LNCAP (cell line): ENCODE measurements around the gene PPP1R15B.

ENCODE experiments used
- CTCF ChIP-seq: fragments of 450-650 bp; IDR thresholded peaks from 2 replicates; pipeline ENCODE4 v1.5.1; 2017; ENCODE audit warnings: mild to moderate bottlenecking

Gene PPP1R15B

GRCh38 chr1:204370176-204370575 is 41.4 kb downstream of the PPP1R15B start:
- no peak for TF ChIP-seq CTCF

GRCh38 chr1:204368996-204369726 is 42.5 kb downstream of the PPP1R15B start:
- TF ChIP-seq CTCF = no peak

- TF ChIP-seq CTCF = no peak
Observed at GRCh38 chr1:204367956-204368355, 43.7 kb downstream of the PPP1R15B start.

- TF ChIP-seq CTCF = no peak
Observed at GRCh38 chr1:204367193-204367858, 44.3 kb downstream of the PPP1R15B start.

- peak; percentile 56 for TF ChIP-seq CTCF
Observed at GRCh38 chr1:204366759-204367158, 44.9 kb downstream of the PPP1R15B start.

- TF ChIP-seq CTCF = peak; percentile 100
Observed at GRCh38 chr1:204363335-204364114, 48.1 kb downstream of the PPP1R15B start.

GRCh38 chr1:204362984-204363334 is 48.7 kb downstream of the PPP1R15B start:
- no peak for TF ChIP-seq CTCF
